Activated CD4-positive, alpha-beta T cell treated with anti-CD3 and anti-CD28 coated beads, Interleukin-2, amount 50 U/mL, for 16 hours (primary cell): ENCODE measurements around the gene LRRC46.

Source experiments
- DNase-seq: peaks from one replicate; pipeline ENCODE4 v3.0.0-alpha.2; 2020

LRRC46 gene

GRCh38 chr17:47834756-47835155, 3.3 kb downstream of the LRRC46 start:
- no peak for DNase-seq

- no peak for DNase-seq
Observed at GRCh38 chr17:47836601-47837000, 5.1 kb downstream of the LRRC46 start.

GRCh38 chr17:47837401-47838039, 6.0 kb downstream of the LRRC46 start:
- DNase-seq, result no peak

- DNase-seq, result no peak
Observed at GRCh38 chr17:47838636-47839035, 7.2 kb downstream of the LRRC46 start.

DNA sequence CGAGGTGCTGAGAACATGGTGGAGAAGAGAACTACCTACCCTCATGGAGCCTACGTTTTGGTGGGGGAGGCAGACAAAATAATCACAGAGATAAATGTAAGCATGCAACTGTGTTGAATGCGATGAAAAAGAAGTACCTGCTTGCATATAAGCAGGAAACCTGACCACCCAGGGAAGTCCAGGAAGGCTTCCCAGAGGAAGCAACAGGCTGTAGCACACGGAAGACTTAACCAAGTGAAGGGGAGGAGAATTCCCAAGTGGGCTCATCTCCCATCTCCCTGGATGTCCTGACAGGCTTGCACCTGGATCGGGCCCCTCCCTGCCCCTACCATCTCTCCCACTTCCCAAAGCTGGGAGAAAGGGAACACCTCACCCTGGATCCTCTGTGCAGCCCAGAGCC, 7.6 kb downstream of the LRRC46 start:
- DNase-seq, result no peak

DNA sequence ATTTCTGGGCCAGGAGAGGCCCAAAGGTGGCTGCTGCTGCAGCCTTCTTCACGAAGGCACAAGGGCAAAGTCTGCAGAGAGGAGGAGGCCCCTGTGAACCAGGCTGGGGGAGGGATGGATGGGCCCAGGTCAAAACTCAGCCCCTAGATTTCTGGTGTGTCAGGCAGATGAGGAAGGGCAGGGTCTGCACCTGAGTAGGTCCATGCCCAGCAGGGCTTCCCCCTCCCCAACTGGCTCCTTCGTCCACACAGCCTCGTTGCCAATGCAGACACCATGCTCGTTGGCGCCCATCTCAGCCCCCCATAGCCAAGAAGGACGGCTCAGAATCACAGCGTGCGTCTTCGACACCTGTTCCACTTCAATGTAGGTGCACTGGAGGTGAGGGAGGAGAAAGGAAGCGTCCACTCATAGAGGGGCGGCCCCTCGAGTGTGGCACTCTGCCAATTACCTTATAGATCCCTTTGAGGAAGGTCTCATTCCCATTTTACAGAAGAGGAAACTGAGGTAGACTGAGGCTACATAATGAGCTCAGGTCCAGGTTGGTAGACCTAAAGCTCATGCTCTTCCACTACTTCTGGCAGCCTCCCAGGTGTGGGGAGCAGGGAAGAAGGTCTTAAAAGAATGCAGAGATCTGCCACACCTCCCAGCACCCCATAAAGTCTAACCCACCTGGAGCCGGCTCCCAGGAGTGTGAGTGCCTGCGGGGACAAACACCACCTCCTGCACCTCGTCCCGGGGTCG, 8.7 kb downstream of the LRRC46 start:
- no peak for DNase-seq

DNA sequence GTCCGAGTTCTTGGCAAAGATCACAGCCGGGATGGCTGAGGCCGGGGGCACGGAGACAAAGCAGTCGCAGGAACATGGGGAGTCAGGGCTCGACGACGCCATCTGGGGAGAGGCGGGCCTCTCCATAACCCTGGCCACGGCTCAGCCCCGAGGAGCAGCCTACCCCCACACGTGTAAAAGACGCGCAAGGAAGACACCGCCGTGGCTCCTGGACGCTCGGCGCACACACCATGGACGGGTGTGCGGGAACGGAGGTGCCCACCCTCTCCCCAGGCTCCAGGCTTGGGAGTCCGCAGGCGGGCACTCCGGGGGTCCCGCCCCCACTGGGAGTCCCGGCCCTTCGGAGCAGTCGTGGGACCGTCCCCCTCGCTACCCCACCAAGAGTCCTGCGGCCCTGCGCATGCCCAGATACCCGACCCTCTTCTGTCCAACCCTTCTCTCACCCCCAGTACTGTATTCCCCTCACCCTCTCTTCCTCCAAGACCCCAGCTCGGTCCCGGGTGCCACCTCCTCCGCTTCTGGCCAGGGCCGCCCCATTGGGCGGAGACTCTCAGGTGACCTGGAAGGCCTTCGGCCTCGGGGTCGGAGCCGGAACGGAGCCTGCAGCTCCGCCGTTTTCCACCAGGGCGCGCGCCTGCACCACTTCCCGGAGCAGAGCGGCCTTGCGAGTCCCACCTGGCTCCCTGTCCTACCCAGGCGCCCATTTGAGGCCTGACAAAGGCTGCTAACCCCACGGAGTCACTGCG, 9.4 kb downstream of the LRRC46 start, which contains the start of gene SCRN2:
SCRN2 (minus strand) TSS at position 532 of the 746 bp plus-strand sequence; CDS start at position 102, 430 bp downstream.
- DNase-seq, result peak; percentile 93

GRCh38 chr17:47841488-47842291, 10.2 kb downstream of the LRRC46 start:
- DNase-seq, result no peak

GRCh38 chr17:47843391-47843730, 11.9 kb downstream of the LRRC46 start:
- DNase-seq, result no peak

DNA sequence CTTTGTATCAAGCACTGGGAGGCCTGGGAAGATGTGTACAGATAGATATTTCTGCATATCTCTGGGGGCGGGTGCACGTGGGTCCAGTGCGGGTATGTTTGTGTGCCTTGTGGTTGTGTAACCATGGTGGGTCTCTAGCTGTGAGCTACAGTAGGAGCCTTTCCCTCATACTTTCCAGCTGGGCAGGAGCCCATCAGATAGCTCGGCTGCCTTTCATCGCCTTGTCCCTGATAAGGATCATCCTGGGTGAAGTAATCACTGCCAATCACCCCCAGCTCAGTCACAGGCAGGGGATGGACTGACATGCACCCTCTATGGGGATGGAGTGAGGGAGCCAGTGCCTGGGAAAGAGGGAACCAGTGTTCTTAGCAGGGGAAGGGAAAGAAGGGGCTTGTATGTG, 12.8 kb downstream of the LRRC46 start:
- DNase-seq, result no peak

- DNase-seq, result no peak
Observed at GRCh38 chr17:47844814-47845715, 13.6 kb downstream of the LRRC46 start.

DNA sequence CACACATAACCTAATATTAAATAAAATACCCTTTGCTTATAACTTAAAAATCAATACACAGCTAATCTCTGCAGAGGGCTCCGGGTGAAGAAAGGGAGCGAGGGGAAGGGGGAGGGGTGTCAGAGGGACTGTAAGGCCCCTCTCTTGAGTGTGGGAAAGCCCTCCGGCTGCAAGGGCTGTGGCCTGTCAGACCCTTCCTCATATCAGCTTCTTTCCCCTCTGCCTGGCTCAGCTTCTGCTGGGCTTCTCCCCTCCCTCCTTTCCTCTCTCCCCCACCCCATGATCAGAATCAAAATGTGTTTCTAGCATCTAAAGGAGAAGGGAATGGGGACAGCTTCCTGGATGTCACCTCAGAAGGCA, 14.2 kb downstream of the LRRC46 start:
- DNase-seq, result no peak

DNA sequence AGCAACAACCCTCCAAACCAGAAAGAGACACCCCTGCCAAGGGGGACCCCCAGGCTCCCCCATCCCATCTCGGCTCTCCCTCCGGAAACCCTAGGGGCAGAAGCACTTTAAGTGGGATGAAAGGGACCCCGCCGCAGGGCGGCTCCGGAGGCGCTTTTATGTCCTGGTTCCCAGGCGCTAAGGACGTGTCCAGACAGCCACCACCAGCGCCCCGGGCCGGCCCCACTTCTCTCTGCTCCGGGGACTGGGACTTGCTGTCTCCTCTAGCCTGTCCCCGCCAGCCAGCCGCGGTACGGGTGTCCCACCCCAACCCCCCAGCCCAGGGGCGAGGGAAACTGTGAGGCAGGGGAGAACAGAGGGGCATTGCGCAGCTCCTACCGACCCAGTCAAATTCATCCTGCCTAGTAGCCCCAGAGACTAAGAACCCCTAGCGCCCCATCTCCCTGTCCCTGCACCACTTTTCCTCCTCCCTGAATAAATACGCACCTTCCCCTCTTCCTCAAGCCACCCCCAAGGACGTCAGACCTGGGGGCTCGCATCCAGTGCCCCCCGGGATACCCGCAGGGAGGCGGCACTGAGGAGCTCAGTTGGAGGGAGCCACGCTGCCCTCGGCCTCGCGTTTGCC, 15.4 kb downstream of the LRRC46 start:
- no peak for DNase-seq

- DNase-seq, result peak; percentile 23
Observed at GRCh38 chr17:47847341-47848197, 16.1 kb downstream of the LRRC46 start.

DNA sequence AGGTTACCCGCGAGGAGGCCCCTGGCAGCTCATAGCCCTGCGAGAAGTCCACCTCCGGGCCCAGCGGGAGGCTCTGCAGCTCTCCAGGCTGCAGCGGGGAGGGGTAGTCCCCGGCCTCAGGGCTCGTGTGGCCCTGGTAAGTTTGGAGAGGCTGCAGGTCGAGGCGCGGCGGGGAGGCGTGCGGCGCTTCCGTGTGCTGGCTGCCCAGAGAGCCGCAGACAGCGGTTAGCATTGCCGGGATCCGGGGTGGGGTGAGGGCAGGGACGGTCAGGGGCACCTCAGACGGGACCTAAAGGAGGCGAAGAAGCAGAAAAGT, 16.7 kb downstream of the LRRC46 start:
- no peak for DNase-seq

DNA sequence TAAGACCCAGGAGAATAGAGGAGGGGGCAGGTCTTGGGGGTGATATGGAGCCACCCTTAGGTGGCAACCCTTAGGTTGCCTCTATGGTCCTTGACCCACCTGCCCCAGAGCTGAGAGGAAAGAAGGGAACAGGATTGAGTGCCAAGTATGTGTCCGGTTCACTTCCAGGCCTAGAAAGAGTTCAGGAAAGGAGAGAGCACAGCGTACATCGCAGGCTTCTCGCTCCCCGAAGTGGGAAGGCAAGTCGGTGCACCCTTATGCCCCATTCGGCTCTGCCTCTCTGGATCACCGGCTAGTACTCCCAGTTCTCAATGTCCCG, 18.9 kb downstream of the LRRC46 start:
- DNase-seq, result no peak

GRCh38 chr17:47850692-47851573, 19.5 kb downstream of the LRRC46 start, which contains the start of gene SP6:
TSS of gene SP6 (minus strand) at chr17:47851163. CDS start at chr17:47848429, 2,734 bp downstream.
- DNase-seq, result peak; percentile 38

- DNase-seq, result no peak
Observed at GRCh38 chr17:47851764-47852112, 20.3 kb downstream of the LRRC46 start.

- no peak for DNase-seq
Observed at GRCh38 chr17:47852113-47852949, 20.9 kb downstream of the LRRC46 start.
